Upper lobe of right lung (tissue), 1 donor: ENCODE measurements around the gene ITIH3. TPM values are rescaled to one million over a fixed set of nuclear protein-coding genes. Genes with fewer than 3 reads are reported as not detected.

ENCODE experiments used
- ATAC-seq: fragments of 200-7000 bp; cut with Tn5 transposase; one replicate; pipeline ENCODE4 v1.9.1; 2020; ENCODE audit warnings: mild to moderate bottlenecking, moderate library complexity
- DNase-seq: peaks from one replicate; pipeline ENCODE4 v3.0.0-alpha.2; 2020
- H3K27ac ChIP-seq: fragments of 200-600 bp; one replicate; pipeline ENCODE4 v1.8.0; 2022
- H3K27me3 ChIP-seq: fragments of 200-600 bp; one replicate; pipeline ENCODE4 v1.8.0; 2022; ENCODE audit warnings: mild to moderate bottlenecking
- H3K36me3 ChIP-seq: fragments of 200-600 bp; one replicate; pipeline ENCODE4 v1.8.0; 2022
- H3K4me1 ChIP-seq: fragments of 200-600 bp; one replicate; pipeline ENCODE4 v1.8.0; 2022
- H3K4me3 ChIP-seq: fragments of 200-600 bp; one replicate; pipeline ENCODE4 v1.8.0; 2022; ENCODE audit warnings: mild to moderate bottlenecking
- H3K9me3 ChIP-seq: fragments of 200-600 bp; one replicate; pipeline ENCODE4 v1.8.0; 2022
- CTCF ChIP-seq: fragments of 200-600 bp; IDR thresholded peaks from one replicate; pipeline ENCODE4 v1.8.0; 2022; ENCODE audit warnings: antibody characterized with exemption
- intact Hi-C: fragments of 100-400 bp; cut with DNase I; formaldehyde crosslinking; loops from one replicate; pipeline ENCODE4 v1.11.0; 2022
- total RNA-seq: library from RNA; stranded (reverse); fragmentation: NEBNext Ultra II Directional; extraction: Animal tissue kit (Norgen Biotek cat#: 25700); gene quantifications from one replicate; pipeline ENCODE4 v1.2.1, GENCODE V29; 2021
- donor health status: DM: no; HTN: yes; CAD: no; lungs with severe emphysema.

The ITIH3 gene
- total RNA-seq, 1 donor from 2014 or later: 9.5 TPM

- intact Hi-C loops: no loop called here
- H3K27ac ChIP-seq: no peak overlapping the region
- no peak overlapping the region for H3K4me3 ChIP-seq
- TF ChIP-seq CTCF: no peak
- no peaks in the 10 kb centered on the region for H3K36me3 ChIP-seq
- no peaks in the 10 kb centered on the region for H3K4me1 ChIP-seq
- no peaks in the 10 kb centered on the region for H3K27me3 ChIP-seq
- DNase-seq (no peak), ATAC-seq (no peak)
- H3K9me3 ChIP-seq: no peaks in the 10 kb centered on the region
Measured at GRCh38 chr3:52811452-52812011, 16.9 kb downstream of the ITIH3 start.

GRCh38 chr3:52813810-52814209 is 19.2 kb downstream of the ITIH3 start:
- H3K27me3 ChIP-seq: no peaks in the 10 kb centered on the region
- ATAC-seq (no peak), DNase-seq (no peak)
- no peaks in the 10 kb centered on the region for H3K36me3 ChIP-seq
- TF ChIP-seq CTCF: no peak
- H3K4me1 ChIP-seq: no peaks in the 10 kb centered on the region
- H3K27ac ChIP-seq: no peak overlapping the region
- no peaks in the 10 kb centered on the region for H3K9me3 ChIP-seq
- no peak overlapping the region for H3K4me3 ChIP-seq
- intact Hi-C loops: no loop called here

GRCh38 chr3:52816199-52816598 is 21.6 kb downstream of the ITIH3 start:
- no peaks in the 10 kb centered on the region for H3K4me1 ChIP-seq
- no peaks in the 10 kb centered on the region for H3K9me3 ChIP-seq
- H3K27me3 ChIP-seq: no peaks in the 10 kb centered on the region
- no peak for TF ChIP-seq CTCF
- no peak overlapping the region for H3K4me3 ChIP-seq
- H3K36me3 ChIP-seq: no peaks in the 10 kb centered on the region
- DNase-seq: no peak
- H3K27ac ChIP-seq: no peak overlapping the region
- no peak for ATAC-seq
- intact Hi-C loops: no loop called here

- Histone ChIP-seq H3K36me3 (no peaks in the 10 kb centered on the region), H3K27me3 (no peaks in the 10 kb centered on the region), H3K27ac (no peak overlapping the region), H3K4me1 (no peaks in the 10 kb centered on the region), H3K4me3 (no peak overlapping the region), H3K9me3 (no peaks in the 10 kb centered on the region)
- DNase-seq (no peak), ATAC-seq (no peak)
- intact Hi-C loops: no loop called here
- TF ChIP-seq CTCF: no peak
Measured at GRCh38 chr3:52816654-52817053, 22.1 kb downstream of the ITIH3 start.

GRCh38 chr3:52817221-52817620 is 22.6 kb downstream of the ITIH3 start:
- ATAC-seq (no peak), DNase-seq (no peak)
- Histone ChIP-seq H3K9me3 (no peaks in the 10 kb centered on the region), H3K27ac (no peak overlapping the region), H3K4me1 (no peaks in the 10 kb centered on the region), H3K4me3 (no peak overlapping the region), H3K36me3 (no peaks in the 10 kb centered on the region), H3K27me3 (no peaks in the 10 kb centered on the region)
- no peak for TF ChIP-seq CTCF
- intact Hi-C loops: no loop called here

GRCh38 chr3:52817860-52818259 is 23.3 kb downstream of the ITIH3 start:
- H3K27ac ChIP-seq: no peak overlapping the region
- H3K36me3 ChIP-seq: no peaks in the 10 kb centered on the region
- ATAC-seq (no peak), DNase-seq (no peak)
- no peak overlapping the region for H3K4me3 ChIP-seq
- no peaks in the 10 kb centered on the region for H3K9me3 ChIP-seq
- intact Hi-C loops: no loop called here
- no peak for TF ChIP-seq CTCF
- no peaks in the 10 kb centered on the region for H3K27me3 ChIP-seq
- no peaks in the 10 kb centered on the region for H3K4me1 ChIP-seq
